ENCODE measurements around the gene ZNF688. TPM values are rescaled to one million over a fixed set of nuclear protein-coding genes. Genes with fewer than 3 reads are reported as not detected.

The ZNF688 gene
- total and polyA plus RNA-seq, 9 of the 15 experiments (the other 6 are each of a cell fraction or from before 2014, with no cell fraction given), result 0.48 to 12.9 (median 4.5) TPM

GRCh38 chr16:30609926-30610839 is 38.7 kb upstream of the ZNF688 start, which contains the start of gene ZNF689 (continued):
- TF ChIP-seq MYBL2 (IDR thresholded peaks at IDR 0.05; ENCODE audit: low read depth) (peak; percentile 57; the same call in 1 of the 2 replicates), MYBL2 (CRISPR knock-in tag; IDR thresholded peaks at IDR 0.05; ENCODE audit: borderline replicate concordance) (no peak), ZNF518B (CRISPR knock-in tag; IDR thresholded peaks at IDR 0.05) (no peak), NBN (IDR thresholded peaks at IDR 0.05; ENCODE audit: low read depth) (no peak), HCFC1 (IDR thresholded peaks at IDR 0.05; ENCODE audit: low read depth, low read length) (peak; percentile 97), STAT6 (CRISPR knock-in tag; IDR thresholded peaks at IDR 0.05) (no peak), ELF4 (CRISPR knock-in tag; IDR thresholded peaks at IDR 0.05) (peak; percentile 73; the same call in 1 of the 2 replicates), TCFL5 (CRISPR knock-in tag; conservative IDR thresholded peaks at IDR 0.05) (no peak), RFX1 (IDR thresholded peaks at IDR 0.05) (no peak), C11orf30 (IDR thresholded peaks at IDR 0.05; ENCODE audit: low read depth) (peak; percentile 62; the same call in 1 of the 2 replicates), CREB3L1 (IDR thresholded peaks at IDR 0.05; ENCODE audit: borderline replicate concordance, low read depth) (0 out of 2 replicates have a peak, but pooled peaks have one; percentile 36), NRF1 (conservative IDR thresholded peaks at IDR 0.05 in 1 of 2, IDR thresholded peaks at IDR 0.05 in 1 of 2) (peak; percentile 76 to 78), ZNF12 (CRISPR knock-in tag; IDR thresholded peaks at IDR 0.05) (0 out of 2 replicates have a peak, but pooled peaks have one; percentile 17), SIN3B (IDR thresholded peaks at IDR 0.05; ENCODE audit: low read depth) (0 out of 2 replicates have a peak, but pooled peaks have one; percentile 30), L3MBTL2 (IDR thresholded peaks at IDR 0.05) (peak; percentile 67), ETV6 (IDR thresholded peaks at IDR 0.05; ENCODE audit: borderline replicate concordance in 1 of 2, low read depth in 2 of 2, low read length in 1 of 2) (no peak), ETV6 (CRISPR knock-in tag; IDR thresholded peaks at IDR 0.05; ENCODE audit: borderline replicate concordance) (0 out of 2 replicates have a peak, but pooled peaks have one; percentile 20), SP1 (CRISPR knock-in tag; IDR thresholded peaks at IDR 0.05) (peak; percentile 59), TAF7 (tag; IDR thresholded peaks at IDR 0.05) (peak; percentile 94), PHF20 (IDR thresholded peaks at IDR 0.05; ENCODE audit: partially characterized antibody) (peak; percentile 79), MIER1 (IDR thresholded peaks at IDR 0.05; ENCODE audit: low read depth) (no peak)
